Cardiac fibroblast (primary cell): ENCODE results near the gene LIMA1.

Experiments
- DNase-seq, 2 donors: peaks; one replicate each; pipeline versions ENCODE4 v3.0.0 to v3.0.0-alpha.2; 2010; ENCODE audit warnings: low read depth in 2 of 2
- H3K4me3 ChIP-seq, 2 donors: replicated peaks in 1 of 2; 1 replicate in 1 of 2; 2 replicates in 1 of 2; pipeline ENCODE4 v1.5.1; 2011; ENCODE audit warnings: low read depth in 2 of 2, low read length in 2 of 2, mild to moderate bottlenecking in 2 of 2, moderate library complexity in 1 of 2
- TF ChIP-seq, protein P1 (sequence below): IDR thresholded peaks from one replicate; pipeline ENCODE4 v1.5.1; 2011; ENCODE audit warnings: low read depth, mild to moderate bottlenecking, low read length, inconsistent platforms

The LIMA1 gene

DNA sequence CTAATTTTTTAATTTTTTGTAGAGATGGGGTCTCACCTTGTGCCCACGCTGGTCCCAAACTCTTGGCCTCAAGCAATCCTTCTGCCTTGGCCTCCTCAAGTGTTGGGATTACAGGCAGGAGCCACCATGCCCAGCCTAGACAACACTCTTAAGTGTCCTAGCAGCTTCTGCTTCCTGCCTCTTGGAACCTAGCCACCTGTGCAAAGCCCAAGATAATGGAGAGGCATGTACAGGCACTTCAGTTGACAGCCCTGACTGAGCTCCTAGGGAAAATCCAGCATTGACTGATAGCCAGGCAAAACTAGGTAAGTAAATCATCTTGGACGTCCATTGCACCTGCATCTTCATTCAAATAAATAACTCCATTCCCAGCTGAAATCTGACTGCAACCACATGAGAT, 155.8 kb downstream of the LIMA1 start:
- no peak overlapping the region for H3K4me3 ChIP-seq
- TF ChIP-seq, protein P1, sequence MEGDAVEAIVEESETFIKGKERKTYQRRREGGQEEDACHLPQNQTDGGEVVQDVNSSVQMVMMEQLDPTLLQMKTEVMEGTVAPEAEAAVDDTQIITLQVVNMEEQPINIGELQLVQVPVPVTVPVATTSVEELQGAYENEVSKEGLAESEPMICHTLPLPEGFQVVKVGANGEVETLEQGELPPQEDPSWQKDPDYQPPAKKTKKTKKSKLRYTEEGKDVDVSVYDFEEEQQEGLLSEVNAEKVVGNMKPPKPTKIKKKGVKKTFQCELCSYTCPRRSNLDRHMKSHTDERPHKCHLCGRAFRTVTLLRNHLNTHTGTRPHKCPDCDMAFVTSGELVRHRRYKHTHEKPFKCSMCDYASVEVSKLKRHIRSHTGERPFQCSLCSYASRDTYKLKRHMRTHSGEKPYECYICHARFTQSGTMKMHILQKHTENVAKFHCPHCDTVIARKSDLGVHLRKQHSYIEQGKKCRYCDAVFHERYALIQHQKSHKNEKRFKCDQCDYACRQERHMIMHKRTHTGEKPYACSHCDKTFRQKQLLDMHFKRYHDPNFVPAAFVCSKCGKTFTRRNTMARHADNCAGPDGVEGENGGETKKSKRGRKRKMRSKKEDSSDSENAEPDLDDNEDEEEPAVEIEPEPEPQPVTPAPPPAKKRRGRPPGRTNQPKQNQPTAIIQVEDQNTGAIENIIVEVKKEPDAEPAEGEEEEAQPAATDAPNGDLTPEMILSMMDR, result no peak
- DNase-seq, result peak in 1 of 2 donors; percentile 10
